AML-193 (cell line): ENCODE measurements around the gene TMEM200A.

Source experiments
- DNase-seq, 2 experiments: peaks; one replicate each; lab custom pipeline; 2025; lab: John Stamatoyannopoulos, UW

TMEM200A gene

GRCh38 chr6:130425537-130425936 is 59.7 kb downstream of the TMEM200A start:
- no peak for DNase-seq

- DNase-seq = no peak
These were observed 60.4 kb downstream of the TMEM200A start for GRCh38 chr6:130426066-130426721.

GRCh38 chr6:130431346-130431852 is 65.6 kb downstream of the TMEM200A start:
- no peak for DNase-seq

GRCh38 chr6:130432838-130433237 is 67.0 kb downstream of the TMEM200A start:
- DNase-seq = no peak

- no peak for DNase-seq
These were observed 68.5 kb downstream of the TMEM200A start for GRCh38 chr6:130434174-130434873.

- no peak for DNase-seq
These were observed 69.4 kb downstream of the TMEM200A start for GRCh38 chr6:130435181-130435580.

- DNase-seq = no peak
These were observed 72.1 kb downstream of the TMEM200A start for GRCh38 chr6:130437961-130438360.

GRCh38 chr6:130447374-130447773 is 81.6 kb downstream of the TMEM200A start:
- no peak for DNase-seq

GRCh38 chr6:130452336-130452735 is 86.5 kb downstream of the TMEM200A start:
- no peak for DNase-seq

- DNase-seq = no peak
These were observed 87.4 kb downstream of the TMEM200A start for GRCh38 chr6:130453230-130453629.

- DNase-seq = no peak
These were observed 91.8 kb downstream of the TMEM200A start for GRCh38 chr6:130457605-130458004.

GRCh38 chr6:130459316-130459715 is 93.5 kb downstream of the TMEM200A start:
- DNase-seq = no peak

- no peak for DNase-seq
These were observed 95.1 kb downstream of the TMEM200A start for GRCh38 chr6:130460934-130461333.

GRCh38 chr6:130466052-130466747 is 100.4 kb downstream of the TMEM200A start:
- DNase-seq = no peak

- no peak for DNase-seq
These were observed 100.9 kb downstream of the TMEM200A start for GRCh38 chr6:130466748-130467061.

- DNase-seq = no peak
These were observed 101.6 kb downstream of the TMEM200A start for GRCh38 chr6:130467146-130468050.

- DNase-seq = no peak
These were observed 104.9 kb downstream of the TMEM200A start for GRCh38 chr6:130470766-130471165.

- DNase-seq = no peak
These were observed 108.1 kb downstream of the TMEM200A start for GRCh38 chr6:130473886-130474285.

GRCh38 chr6:130482645-130483390 is 117.0 kb downstream of the TMEM200A start:
- DNase-seq = no peak

GRCh38 chr6:130485870-130486269 is 120.1 kb downstream of the TMEM200A start:
- DNase-seq = no peak

- DNase-seq = no peak
These were observed 120.6 kb downstream of the TMEM200A start for GRCh38 chr6:130486417-130486816.
